ENCODE data around the gene DENND6B. TPM values are rescaled to one million over a fixed set of nuclear protein-coding genes. Genes with fewer than 3 reads are reported as not detected.

DENND6B gene
- total RNA-seq, 4 donors from 2014 or later: 4.3 to 14.3 (median 9.3) TPM

DNA sequence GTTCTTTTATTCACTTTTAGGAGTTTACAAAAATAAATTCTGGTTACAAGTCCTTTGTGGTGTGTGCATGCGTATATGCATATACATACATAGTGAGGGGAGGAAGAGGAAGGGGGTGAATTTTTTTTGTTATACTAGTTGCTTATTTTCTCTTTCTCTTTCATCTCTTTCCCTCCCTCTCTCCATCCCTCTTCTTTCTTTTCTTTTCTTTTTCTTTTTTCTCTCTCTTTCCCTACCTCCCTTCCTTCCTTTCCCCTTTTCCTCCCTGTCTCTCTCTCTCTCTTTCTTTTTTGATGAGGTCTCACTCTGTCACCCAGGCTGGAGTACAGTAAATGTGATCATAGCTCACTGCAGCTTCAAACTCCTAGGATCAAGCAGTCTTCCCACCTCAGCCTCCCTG, 30.4 kb upstream of the DENND6B start:
- intact Hi-C loops (cut with DNase I): no loop called here
- no peak for DNase-seq
- no peak overlapping the region for H3K4me3 ChIP-seq (replicated peaks in 1 of 3)
- peaks cover 11 to 23% of the 10 kb centered on the region in 2 donors for H3K4me1 ChIP-seq
- H3K27ac ChIP-seq: no peak overlapping the region
- no peaks in the 10 kb centered on the region for H3K9me3 ChIP-seq
- no peaks in the 10 kb centered on the region for H3K36me3 ChIP-seq
- no peak for TF ChIP-seq POLR2A (IDR thresholded peaks at IDR 0.05)
- TF ChIP-seq, protein P1, sequence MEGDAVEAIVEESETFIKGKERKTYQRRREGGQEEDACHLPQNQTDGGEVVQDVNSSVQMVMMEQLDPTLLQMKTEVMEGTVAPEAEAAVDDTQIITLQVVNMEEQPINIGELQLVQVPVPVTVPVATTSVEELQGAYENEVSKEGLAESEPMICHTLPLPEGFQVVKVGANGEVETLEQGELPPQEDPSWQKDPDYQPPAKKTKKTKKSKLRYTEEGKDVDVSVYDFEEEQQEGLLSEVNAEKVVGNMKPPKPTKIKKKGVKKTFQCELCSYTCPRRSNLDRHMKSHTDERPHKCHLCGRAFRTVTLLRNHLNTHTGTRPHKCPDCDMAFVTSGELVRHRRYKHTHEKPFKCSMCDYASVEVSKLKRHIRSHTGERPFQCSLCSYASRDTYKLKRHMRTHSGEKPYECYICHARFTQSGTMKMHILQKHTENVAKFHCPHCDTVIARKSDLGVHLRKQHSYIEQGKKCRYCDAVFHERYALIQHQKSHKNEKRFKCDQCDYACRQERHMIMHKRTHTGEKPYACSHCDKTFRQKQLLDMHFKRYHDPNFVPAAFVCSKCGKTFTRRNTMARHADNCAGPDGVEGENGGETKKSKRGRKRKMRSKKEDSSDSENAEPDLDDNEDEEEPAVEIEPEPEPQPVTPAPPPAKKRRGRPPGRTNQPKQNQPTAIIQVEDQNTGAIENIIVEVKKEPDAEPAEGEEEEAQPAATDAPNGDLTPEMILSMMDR (IDR thresholded peaks at IDR 0.05): no peak
- WGBS, 2 donors: 93 to 98% methylated on average over 1 of the region's 1 CpG
- no peaks in the 10 kb centered on the region for H3K27me3 ChIP-seq

DNA sequence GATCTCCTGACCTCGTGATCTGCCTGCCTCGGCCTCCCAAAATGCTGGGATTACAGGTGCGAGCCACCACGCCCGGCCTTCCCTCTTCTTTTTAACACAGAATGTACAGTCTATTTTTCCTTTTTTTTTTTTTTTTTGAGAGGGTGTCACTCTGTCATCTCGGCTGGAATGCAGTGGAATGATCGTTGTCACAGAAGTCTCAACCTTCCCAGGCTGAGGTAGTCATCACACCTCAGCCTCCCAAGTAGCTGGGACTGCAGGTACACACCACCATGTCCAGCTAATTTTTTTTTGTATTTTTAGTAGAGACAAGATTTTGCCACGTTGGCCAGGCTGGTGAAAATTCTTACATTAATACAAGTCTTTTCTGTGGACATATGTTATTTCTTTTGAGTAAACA, 29.4 kb upstream of the DENND6B start:
- Histone ChIP-seq H3K27me3 (no peaks in the 10 kb centered on the region), H3K4me3 (replicated peaks in 1 of 3) (no peak overlapping the region), H3K36me3 (no peaks in the 10 kb centered on the region), H3K9me3 (no peaks in the 10 kb centered on the region), H3K4me1 (peaks cover 11 to 20% of the 10 kb centered on the region in 2 donors), H3K27ac (no peak overlapping the region)
- DNase-seq: no peak
- intact Hi-C loops (cut with DNase I): no loop called here
- WGBS, 2 donors: 92 to 96% methylated on average over 8 of the region's 8 CpGs
- TF ChIP-seq, protein P1 (IDR thresholded peaks at IDR 0.05): no peak
- no peak for TF ChIP-seq POLR2A (IDR thresholded peaks at IDR 0.05)

DNA sequence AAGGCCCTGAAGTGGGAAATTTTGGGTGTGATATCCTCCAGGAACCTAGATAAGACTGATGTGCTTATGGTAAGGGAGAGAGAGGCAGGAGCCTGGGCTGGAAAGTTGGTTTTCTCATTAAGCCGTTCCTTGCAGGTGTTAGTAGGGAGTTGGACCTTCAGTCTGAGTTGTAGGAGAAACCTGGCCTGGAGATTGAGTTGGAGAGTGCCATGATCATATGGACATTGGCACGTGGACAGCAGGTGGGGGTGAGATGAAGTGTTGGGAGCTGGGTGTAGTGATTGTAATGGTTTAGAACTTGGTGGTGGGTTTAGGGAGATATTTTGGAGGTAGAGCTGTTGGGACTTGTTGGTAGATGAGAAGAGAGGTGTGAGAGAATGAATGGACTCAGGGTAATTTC, 21.2 kb upstream of the DENND6B start:
- DNase-seq: no peak
- TF ChIP-seq, protein P1 (IDR thresholded peaks at IDR 0.05): no peak
- no peak for TF ChIP-seq POLR2A (IDR thresholded peaks at IDR 0.05)
- Histone ChIP-seq H3K4me3 (replicated peaks in 1 of 3) (no peak overlapping the region), H3K27me3 (no peaks in the 10 kb centered on the region), H3K36me3 (no peaks in the 10 kb centered on the region), H3K9me3 (no peaks in the 10 kb centered on the region), H3K27ac (no peak overlapping the region), H3K4me1 (peaks cover 0 to 6% of the 10 kb centered on the region in 2 donors)
- intact Hi-C loops (cut with DNase I): no loop called here
- WGBS, 2 donors: 67 to 68% methylated on average over 2 of the region's 2 CpGs

DNA sequence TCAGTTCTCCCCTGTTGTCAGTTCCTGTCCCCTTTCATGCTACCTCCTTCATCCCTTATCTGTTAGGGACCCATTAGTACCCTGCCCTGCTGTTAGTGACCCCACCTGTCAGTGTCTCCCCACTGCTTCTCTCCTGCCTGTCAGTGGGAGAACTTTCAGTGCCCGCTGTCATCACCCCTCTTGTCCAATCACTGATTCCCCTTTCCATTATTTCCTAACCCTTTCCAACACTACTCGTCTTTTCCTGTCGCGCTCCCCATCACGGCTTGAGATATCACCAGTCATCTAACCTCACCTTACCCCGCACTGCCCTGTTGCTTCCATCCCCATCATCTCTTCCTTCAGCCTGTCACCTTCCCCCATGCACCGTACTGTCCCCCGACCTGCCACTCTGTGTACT, 20.3 kb upstream of the DENND6B start:
- DNase-seq: no peak
- 83 to 84% methylated on average over 8 of the region's 8 CpGs for WGBS, 2 donors
- Histone ChIP-seq H3K4me3 (replicated peaks in 1 of 3) (no peak overlapping the region), H3K27ac (no peak overlapping the region), H3K9me3 (no peaks in the 10 kb centered on the region), H3K27me3 (no peaks in the 10 kb centered on the region), H3K4me1 (peaks cover under 1 to 7% of the 10 kb centered on the region in 2 donors), H3K36me3 (no peaks in the 10 kb centered on the region)
- intact Hi-C loops (cut with DNase I): no loop called here
- no peak for TF ChIP-seq POLR2A (IDR thresholded peaks at IDR 0.05)
- TF ChIP-seq, protein P1 (IDR thresholded peaks at IDR 0.05): no peak

DNA sequence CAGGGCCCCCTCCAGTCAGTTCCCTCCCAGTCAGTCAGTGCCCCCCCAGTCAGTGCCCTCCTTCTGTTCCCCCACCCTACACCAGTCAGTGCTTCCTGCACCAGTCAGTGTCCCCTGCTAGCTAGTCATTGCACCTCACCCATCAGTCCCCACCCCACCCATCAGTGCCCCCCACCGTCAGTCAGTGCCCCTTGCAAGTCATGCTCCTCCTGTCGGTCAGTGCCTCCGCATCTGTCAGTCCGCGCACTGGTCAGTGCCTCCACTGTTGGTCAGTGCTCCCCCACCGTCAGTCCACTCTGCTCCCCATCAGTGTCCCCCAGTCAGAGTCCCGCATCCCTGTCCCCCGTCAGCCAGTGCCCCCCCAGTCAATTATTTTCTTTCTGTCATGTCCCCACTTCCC, 19.7 kb upstream of the DENND6B start:
- Histone ChIP-seq H3K4me3 (replicated peaks in 1 of 3) (no peak overlapping the region), H3K27me3 (no peaks in the 10 kb centered on the region), H3K36me3 (no peaks in the 10 kb centered on the region), H3K4me1 (peaks cover 3 to 11% of the 10 kb centered on the region in 2 donors), H3K9me3 (no peaks in the 10 kb centered on the region), H3K27ac (no peak overlapping the region)
- WGBS, 2 donors: 68 to 83% methylated on average over 7 to 8 of the region's 8 CpGs
- intact Hi-C loops (cut with DNase I): no loop called here
- DNase-seq: no peak
- TF ChIP-seq POLR2A (IDR thresholded peaks at IDR 0.05): no peak
- TF ChIP-seq, protein P1 (IDR thresholded peaks at IDR 0.05): no peak
